K562 (cell line): ENCODE results near the gene SPTY2D1. TPM values are rescaled to one million over a fixed set of nuclear protein-coding genes. Genes with fewer than 3 reads are reported as not detected.
"Not testable (repeated sequence)": the region's sequence is repeated elsewhere in the genome, so short reads cannot be mapped to it uniquely, and the experiment has no call there.

ENCODE experiments used
- ATAC-seq: fragments of 200-7000 bp; cut with Tn5 transposase; 3 replicates; pipeline ENCODE4 v1.9.1; 2020; ENCODE audit warnings: moderate library complexity
- BruUV-seq: library from RNA; stranded (reverse); fragments of 400-500 nt; replicated peaks from 2 replicates; lab custom pipeline; 2021; lab: Mats Ljungman, UMichigan
- CTCF ChIA-PET: fragments of 300-600 bp; formaldehyde crosslinking; extraction: SDS; loops from one replicate; lab custom pipeline; 2021; ENCODE audit warnings: low intra/inter-chr PET ratio; lab: Yijun Ruan, JAX
- POLR2A ChIA-PET: fragments of 300-600, 350-650 bp; sonication (Branson Sonifier 250); formaldehyde crosslinking; extraction: SDS; loops from one replicate; lab custom pipeline; 2021; ENCODE audit warnings: antibody characterized with exemption, inconsistent platforms; lab: Yijun Ruan, JAX
- DNase-seq, 4 experiments: peaks; one replicate each; pipeline versions ENCODE4 v3.0.0 to v3.0.0-alpha.2; 2011 to 2018; ENCODE audit warnings: low spot score in 3 of 4, mixed read lengths in 3 of 4; ENCODE audit errors: extremely low read depth in 1 of 4
- FAIRE-seq: peaks from 2 replicates; lab custom pipeline; 2011; peaks lifted over from hg19 to GRCh38; lab: Jason Lieb, UNC
- H2AFZ ChIP-seq: 2 replicates; pipeline ENCODE4 v1.6.0; 2011; ENCODE audit warnings: low read depth, low read length, control low read depth, inconsistent platforms
- H3K27ac ChIP-seq: fragments of 200-600 bp; 3 replicates; pipeline ENCODE4 v1.8.0; 2011; ENCODE audit warnings: low read depth, mild to moderate bottlenecking, control low read depth, inconsistent platforms, low read length, moderate library complexity, mixed read lengths; ENCODE audit errors: extremely low read depth
- H3K27me3 ChIP-seq, 2 experiments: fragments of 300-600 bp in 1 of 2; 2 replicates in 1 of 2; 3 replicates in 1 of 2; pipeline versions ENCODE4 v1.6.0 to v1.8.0; 2011; ENCODE audit warnings: inconsistent platforms in 2 of 2, low read length in 2 of 2, mild to moderate bottlenecking in 1 of 2, mixed read lengths in 1 of 2, moderate library complexity in 1 of 2; ENCODE audit not compliant: control insufficient read depth in 2 of 2, insufficient read depth in 2 of 2
- H3K36me3 ChIP-seq: fragments of 300-600 bp; 3 replicates; pipeline ENCODE4 v1.8.0; 2011; ENCODE audit warnings: mild to moderate bottlenecking, low read length, inconsistent platforms; ENCODE audit not compliant: control insufficient read depth, insufficient read depth
- H3K4me1 ChIP-seq, 2 experiments: fragments of 200-600 bp in 1 of 2; replicated peaks in 1 of 2; 2 replicates in 1 of 2; 3 replicates in 1 of 2; pipeline versions ENCODE4 v1.5.1 to v1.8.0; 2011; ENCODE audit warnings: inconsistent platforms in 2 of 2, low read length in 2 of 2, mild to moderate bottlenecking in 1 of 2, mixed read lengths in 1 of 2, moderate library complexity in 1 of 2; ENCODE audit not compliant: control insufficient read depth in 2 of 2, insufficient read depth in 2 of 2
- H3K4me2 ChIP-seq: 2 replicates; pipeline ENCODE4 v1.6.1; 2011; ENCODE audit warnings: low read length, control low read depth, inconsistent platforms, mixed read lengths; ENCODE audit not compliant: insufficient read depth
- H3K4me3 ChIP-seq: fragments of 200-600 bp; sonication (generic), shearing (Covaris generic); 2 replicates; pipeline ENCODE4 v1.5.1; 2016; ENCODE audit warnings: control low read depth, inconsistent platforms
- H3K79me2 ChIP-seq: fragments of 200-600 bp; 3 replicates; pipeline ENCODE4 v1.8.0; 2011; ENCODE audit warnings: low read length, inconsistent platforms; ENCODE audit not compliant: control insufficient read depth, insufficient read depth
- H3K9ac ChIP-seq, 2 experiments: 2 replicates each; pipeline versions ENCODE4 v1.6.0 to v1.6.1; 2011; ENCODE audit warnings: low read depth in 2 of 2, low read length in 2 of 2, control low read depth in 1 of 2, inconsistent platforms in 1 of 2, mild to moderate bottlenecking in 1 of 2, mixed read lengths in 1 of 2; ENCODE audit not compliant: insufficient read depth in 1 of 2
- H3K9me1 ChIP-seq: one replicate; pipeline ENCODE4 v1.6.0; 2011; ENCODE audit warnings: inconsistent platforms, mild to moderate bottlenecking, low read length, moderate library complexity; ENCODE audit not compliant: control insufficient read depth, insufficient read depth
- H3K9me3 ChIP-seq: replicated peaks from 2 replicates; pipeline ENCODE4 v1.5.1; 2011; ENCODE audit warnings: low read depth, low read length, inconsistent platforms; ENCODE audit not compliant: control insufficient read depth, insufficient read depth
- H4K20me1 ChIP-seq: replicated peaks from 2 replicates; pipeline ENCODE4 v1.6.1; 2011; ENCODE audit warnings: low read length, inconsistent platforms, mixed read lengths; ENCODE audit not compliant: control insufficient read depth, insufficient read depth
- CBFA2T2 ChIP-seq: fragments of 450-650 bp; conservative IDR thresholded peaks from 2 replicates; pipeline ENCODE4 v1.6.1; 2017; ENCODE audit warnings: mild to moderate bottlenecking
- SNAPC5 ChIP-seq: fragments of 250-450 bp; sonication (Bioruptor Pico); IDR thresholded peaks from 2 replicates; pipeline ENCODE4 v1.8.0; 2021; ENCODE audit warnings: moderate library complexity, mild to moderate bottlenecking, inconsistent platforms
- TFE3 ChIP-seq: fragments of 450-650 bp; formaldehyde crosslinking; IDR thresholded peaks from 2 replicates; pipeline ENCODE4 v1.4.0; 2020; ENCODE audit warnings: mild to moderate bottlenecking, mixed read lengths
- U2AF1 ChIP-seq: fragments of 200-400 bp; formaldehyde crosslinking; optimal IDR thresholded peaks from 2 replicates; pipeline ENCODE3; 2017; ENCODE audit warnings: mild to moderate bottlenecking, low read depth, low read length, moderate library complexity
- ZFP30 ChIP-seq: fragments of 250-450 bp; sonication (Bioruptor Pico); IDR thresholded peaks from 2 replicates; pipeline ENCODE4 v1.8.0; 2022; ENCODE audit warnings: moderate library complexity, mild to moderate bottlenecking, inconsistent platforms, borderline replicate concordance
- ZKSCAN1 ChIP-seq: fragments of 150-350 bp; IDR thresholded peaks from 2 replicates; pipeline ENCODE4 v1.6.1; 2016; ENCODE audit warnings: low read depth, low read length
- WGBS: fragments of 100-300 bp; shearing (Covaris generic); methylation state at CpG from one replicate; pipeline ENCODE4 v1.1.6; 2016; ENCODE audit warnings: low coverage, mixed read lengths; ENCODE audit not compliant: insufficient coverage; ENCODE audit errors: missing lambda C conversion rate; 5-methylcytosine and 5-hydroxymethylcytosine counted together
- in situ Hi-C: fragments of 300-500 bp; cut with MboI; formaldehyde crosslinking; loops from 4 replicates; pipeline ENCODE4 v1.15.0; 2018; ENCODE audit warnings: inconsistent platforms, mixed read lengths
- intact Hi-C: fragments of 100-400 bp; cut with micrococcal nuclease; formaldehyde crosslinking; loops from 2 replicates; pipeline ENCODE4 v1.14.2; 2022
- polyA plus RNA-seq, 8 experiments: library from polyadenylated mRNA; depleted of rRNA in 4 of 8; stranded (reverse) in 5 of 8; unstranded in 3 of 8; fragments of >200 nt; fragmentation: Nextera tagmentation in 2 of 8; fragmentation: Illumina TruSeq in 1 of 8; extraction: Ambion mirVana in 2 of 8; extraction: Trizol in 1 of 8; gene quantifications; 2 replicates each; pipeline versions ENCODE4 v1.2.1 to v1.2.3, GENCODE V29; 2011 to 2014; ENCODE audit warnings: inconsistent platforms in 1 of 8, missing spikeins in 1 of 8
- total RNA-seq, 7 experiments: library from RNA; depleted of rRNA in 6 of 7; stranded (reverse); fragments of >200 nt in 6 of 7; fragmentation: Illumina TruSeq in 2 of 7; extraction: Trizol in 2 of 7; gene quantifications; 2 replicates each; pipeline versions ENCODE4 v1.2.1 to v1.2.3, GENCODE V29; 2011 to 2021; ENCODE audit warnings: low replicate concordance in 1 of 7

SPTY2D1 gene
- total and polyA plus RNA-seq, 9 of the 15 experiments (the other 6 are each of a cell fraction or from before 2014, with no cell fraction given) = 3.2 to 32.1 (median 12.9) TPM

- 0 out of 2 replicates have a peak, but pooled peaks have one; percentile 20 for TF ChIP-seq TFE3 (CRISPR knock-in tag)
- TF ChIP-seq SNAPC5 (CRISPR knock-in tag) = no peak
- TF ChIP-seq ZKSCAN1 = no peak
- peak; percentile 43 for TF ChIP-seq CBFA2T2
- no peak for TF ChIP-seq U2AF1
- no peak for TF ChIP-seq ZFP30
These were observed 39.0 kb downstream of the SPTY2D1 start (continued) for GRCh38 chr11:18594999-18595749.

GRCh38 chr11:18594088-18594487 lies 40.1 kb downstream of the SPTY2D1 start:
- H3K9me3 ChIP-seq, H2AFZ ChIP-seq, BruUV-seq, H3K4me3 ChIP-seq, H3K27me3 ChIP-seq, CTCF ChIA-PET, H3K4me2 ChIP-seq, H3K9ac ChIP-seq, H3K9me1 ChIP-seq, H3K27ac ChIP-seq, in situ Hi-C loops, FAIRE-seq, POLR2A ChIA-PET, DNase-seq, ATAC-seq, intact Hi-C loops, H4K20me1 ChIP-seq: not testable (repeated sequence)
- peaks cover 20% of the 10 kb centered on the region for H3K79me2 ChIP-seq
- peaks cover 14% of the 10 kb centered on the region; the same call in 2 of the 3 replicates for H3K36me3 ChIP-seq
- H3K4me1 ChIP-seq = peaks cover 6 to 17% of the 10 kb centered on the region in 2 experiments; a peak in 4 of 5 replicates
- 95% methylated on average over 4 of the region's 5 CpGs for WGBS
